ENCODE results near the gene PPA2. TPM values are rescaled to one million over a fixed set of nuclear protein-coding genes. Genes with fewer than 3 reads are reported as not detected.

PPA2 gene
- total RNA-seq, 4 donors from 2014 or later: 34.0 to 72.0 (median 47.3) TPM

GRCh38 chr4:105386012-105386411, 87.8 kb downstream of the PPA2 start:
- H3K4me1 ChIP-seq: no peaks in the 10 kb centered on the region
- H3K36me3 ChIP-seq: peaks cover 0 to 21% of the 10 kb centered on the region in 2 donors
- H3K27ac ChIP-seq: no peak overlapping the region
- intact Hi-C loops (cut with DNase I; ENCODE audit: low total_unique reads) (no loop called here), in situ Hi-C loops (cut with MboI; ENCODE audit: low sequenced_read_pairs in 4 of 4) (no loop called here)
- no peaks in the 10 kb centered on the region for H3K9me3 ChIP-seq
- H3K4me3 ChIP-seq: no peak overlapping the region
- TF ChIP-seq, protein P1, sequence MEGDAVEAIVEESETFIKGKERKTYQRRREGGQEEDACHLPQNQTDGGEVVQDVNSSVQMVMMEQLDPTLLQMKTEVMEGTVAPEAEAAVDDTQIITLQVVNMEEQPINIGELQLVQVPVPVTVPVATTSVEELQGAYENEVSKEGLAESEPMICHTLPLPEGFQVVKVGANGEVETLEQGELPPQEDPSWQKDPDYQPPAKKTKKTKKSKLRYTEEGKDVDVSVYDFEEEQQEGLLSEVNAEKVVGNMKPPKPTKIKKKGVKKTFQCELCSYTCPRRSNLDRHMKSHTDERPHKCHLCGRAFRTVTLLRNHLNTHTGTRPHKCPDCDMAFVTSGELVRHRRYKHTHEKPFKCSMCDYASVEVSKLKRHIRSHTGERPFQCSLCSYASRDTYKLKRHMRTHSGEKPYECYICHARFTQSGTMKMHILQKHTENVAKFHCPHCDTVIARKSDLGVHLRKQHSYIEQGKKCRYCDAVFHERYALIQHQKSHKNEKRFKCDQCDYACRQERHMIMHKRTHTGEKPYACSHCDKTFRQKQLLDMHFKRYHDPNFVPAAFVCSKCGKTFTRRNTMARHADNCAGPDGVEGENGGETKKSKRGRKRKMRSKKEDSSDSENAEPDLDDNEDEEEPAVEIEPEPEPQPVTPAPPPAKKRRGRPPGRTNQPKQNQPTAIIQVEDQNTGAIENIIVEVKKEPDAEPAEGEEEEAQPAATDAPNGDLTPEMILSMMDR (IDR thresholded peaks at IDR 0.05 in 4 of 5, conservative IDR thresholded peaks at IDR 0.05 in 1 of 5): no peak
- TF ChIP-seq POLR2A (IDR thresholded peaks at IDR 0.05): no peak
- H3K27me3 ChIP-seq: no peaks in the 10 kb centered on the region
- no peak for DNase-seq
- ATAC-seq: no peak

- DNase-seq (no peak), ATAC-seq (no peak)
- in situ Hi-C loops (cut with MboI; ENCODE audit: low sequenced_read_pairs in 4 of 4): no loop called here
- Histone ChIP-seq H3K27ac (no peak overlapping the region), H3K4me1 (peaks cover 0 to 13% of the 10 kb centered on the region in 2 donors), H3K36me3 (peaks cover 0 to 6% of the 10 kb centered on the region in 2 donors), H3K9me3 (no peaks in the 10 kb centered on the region), H3K27me3 (no peaks in the 10 kb centered on the region), H3K4me3 (no peak overlapping the region)
- TF ChIP-seq, protein P1 (IDR thresholded peaks at IDR 0.05 in 4 of 5, conservative IDR thresholded peaks at IDR 0.05 in 1 of 5): no peak
- no peak for TF ChIP-seq POLR2A (IDR thresholded peaks at IDR 0.05)
- intact Hi-C loops (cut with DNase I; ENCODE audit: low total_unique reads): no loop called here
Observed at GRCh38 chr4:105374071-105374470, 99.8 kb downstream of the PPA2 start.

DNA sequence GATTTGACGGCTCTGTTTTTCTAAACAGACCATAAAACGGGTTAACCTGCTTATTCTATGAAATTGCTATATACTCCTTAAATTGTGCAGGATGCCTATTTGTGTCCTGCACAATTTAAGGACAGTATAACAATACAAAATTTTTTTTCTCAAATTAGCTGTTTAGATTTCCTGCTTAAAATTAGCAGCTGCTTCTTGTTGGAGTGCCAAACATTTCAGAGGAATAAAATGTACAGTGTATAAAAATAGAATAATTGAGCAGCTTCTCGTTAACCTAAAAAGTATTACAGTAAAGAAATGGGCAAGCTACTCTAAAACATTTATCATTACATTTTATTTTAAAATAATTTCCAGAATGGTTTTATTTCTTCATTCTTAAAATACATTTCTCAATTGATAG, 100.5 kb downstream of the PPA2 start:
- no peaks in the 10 kb centered on the region for H3K27me3 ChIP-seq
- intact Hi-C loops (cut with DNase I; ENCODE audit: low total_unique reads) (no loop called here), in situ Hi-C loops (cut with MboI; ENCODE audit: low sequenced_read_pairs in 4 of 4) (no loop called here)
- H3K4me3 ChIP-seq: no peak overlapping the region
- H3K9me3 ChIP-seq: no peaks in the 10 kb centered on the region
- TF ChIP-seq POLR2A (IDR thresholded peaks at IDR 0.05): no peak
- TF ChIP-seq, protein P1 (IDR thresholded peaks at IDR 0.05 in 4 of 5, conservative IDR thresholded peaks at IDR 0.05 in 1 of 5): no peak
- peaks cover 0 to 9% of the 10 kb centered on the region in 2 donors for H3K36me3 ChIP-seq
- DNase-seq (no peak), ATAC-seq (no peak)
- no peak overlapping the region for H3K27ac ChIP-seq
- H3K4me1 ChIP-seq: peaks cover 0 to 13% of the 10 kb centered on the region in 2 donors

DNA sequence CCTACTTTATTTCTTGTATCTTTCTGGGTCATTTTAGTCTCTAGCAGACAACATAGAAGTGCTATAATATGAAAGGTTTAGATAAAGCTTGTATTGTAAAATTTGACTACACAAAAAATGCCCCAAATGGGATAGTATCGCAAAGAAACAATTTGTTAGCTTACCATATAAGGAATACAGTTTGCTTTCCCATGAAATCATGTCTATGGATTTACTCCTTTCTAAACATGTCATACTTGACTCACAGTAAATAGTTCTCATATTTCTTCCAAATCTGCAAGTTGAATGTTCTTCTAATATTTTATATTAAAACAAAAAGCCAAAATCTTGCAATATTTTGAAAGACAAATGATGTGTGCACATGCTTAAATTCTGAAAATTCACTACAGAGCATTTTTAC, 103.9 kb downstream of the PPA2 start:
- Histone ChIP-seq H3K27me3 (no peaks in the 10 kb centered on the region), H3K4me1 (peaks cover 0 to 13% of the 10 kb centered on the region in 2 donors), H3K9me3 (no peaks in the 10 kb centered on the region), H3K4me3 (no peak overlapping the region), H3K27ac (no peak overlapping the region), H3K36me3 (peaks cover 0 to 20% of the 10 kb centered on the region in 2 donors)
- TF ChIP-seq, protein P1 (IDR thresholded peaks at IDR 0.05 in 4 of 5, conservative IDR thresholded peaks at IDR 0.05 in 1 of 5): no peak
- TF ChIP-seq POLR2A (IDR thresholded peaks at IDR 0.05): no peak
- no peak for ATAC-seq
- DNase-seq: no peak
- intact Hi-C loops (cut with DNase I; ENCODE audit: low total_unique reads): no loop called here
- in situ Hi-C loops (cut with MboI; ENCODE audit: low sequenced_read_pairs in 4 of 4): no loop called here

DNA sequence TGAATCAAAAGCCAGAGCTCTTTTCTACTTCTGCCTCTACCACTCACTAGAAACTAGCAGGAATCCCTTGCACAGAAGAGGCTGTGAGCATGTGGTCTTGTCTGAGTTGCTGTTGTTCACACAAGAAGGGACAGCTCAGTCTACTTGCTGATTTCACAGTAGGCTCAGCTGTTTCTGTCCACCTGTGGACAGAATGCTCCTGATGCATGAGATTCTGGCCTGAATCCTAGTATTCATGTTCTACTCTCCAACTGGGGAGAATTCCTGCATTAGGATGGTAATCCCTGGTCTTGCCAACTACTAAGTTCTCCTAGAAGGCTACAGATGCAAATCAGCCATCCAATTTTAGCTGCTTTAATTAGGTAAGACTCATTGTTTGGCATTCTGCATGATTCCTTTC, 112.8 kb downstream of the PPA2 start:
- Histone ChIP-seq H3K27me3 (no peaks in the 10 kb centered on the region), H3K4me1 (no peaks in the 10 kb centered on the region), H3K4me3 (no peak overlapping the region), H3K9me3 (no peaks in the 10 kb centered on the region), H3K36me3 (peaks cover 0 to 8% of the 10 kb centered on the region in 2 donors), H3K27ac (no peak overlapping the region)
- DNase-seq (no peak), ATAC-seq (no peak)
- intact Hi-C loops (cut with DNase I; ENCODE audit: low total_unique reads) (no loop called here), in situ Hi-C loops (cut with MboI; ENCODE audit: low sequenced_read_pairs in 4 of 4) (no loop called here)
- TF ChIP-seq, protein P1 (IDR thresholded peaks at IDR 0.05 in 4 of 5, conservative IDR thresholded peaks at IDR 0.05 in 1 of 5): no peak
- no peak for TF ChIP-seq POLR2A (IDR thresholded peaks at IDR 0.05)
